Glutamatergic neuron (in vitro differentiated cells): ENCODE data around the gene GUCY1A1. TPM values are rescaled to one million over a fixed set of nuclear protein-coding genes. Genes with fewer than 3 reads are reported as not detected.

ENCODE experiments used
- DNase-seq: peaks from one replicate; pipeline ENCODE4 v3.0.0; 2022
- H3K27ac Mint-ChIP-seq: one replicate; pipeline ENCODE4 v1.8.0; 2020; ENCODE audit warnings: mild to moderate bottlenecking, mixed read lengths, inconsistent platforms; ENCODE audit not compliant: unreplicated experiment
- H3K27me3 Mint-ChIP-seq: one replicate; pipeline ENCODE4 v1.8.0; 2020; ENCODE audit warnings: mild to moderate bottlenecking, moderate library complexity, mixed read lengths, inconsistent platforms; ENCODE audit not compliant: unreplicated experiment
- H3K36me3 Mint-ChIP-seq: one replicate; pipeline ENCODE4 v1.8.0; 2020; ENCODE audit warnings: mild to moderate bottlenecking, mixed read lengths, inconsistent platforms; ENCODE audit not compliant: unreplicated experiment
- H3K4me1 Mint-ChIP-seq: one replicate; pipeline ENCODE4 v1.8.0; 2020; ENCODE audit warnings: mild to moderate bottlenecking, low read depth, mixed read lengths, inconsistent platforms; ENCODE audit not compliant: unreplicated experiment
- H3K4me3 Mint-ChIP-seq: one replicate; pipeline ENCODE4 v1.8.0; 2020; ENCODE audit warnings: mild to moderate bottlenecking, mixed read lengths, inconsistent platforms; ENCODE audit not compliant: unreplicated experiment
- H3K9me3 Mint-ChIP-seq: one replicate; pipeline ENCODE4 v1.8.0; 2020; ENCODE audit warnings: mild to moderate bottlenecking, moderate library complexity, mixed read lengths, inconsistent platforms; ENCODE audit not compliant: unreplicated experiment
- CTCF ChIP-seq: fragments of 200-600 bp; sonication (generic); IDR thresholded peaks from one replicate; pipeline ENCODE4 v1.5.0; 2021; ENCODE audit not compliant: partially characterized antibody, unreplicated experiment
- total RNA-seq: library from RNA; stranded (reverse); fragmentation: NEBNext Ultra II Directional; extraction: Animal tissue kit (Norgen Biotek cat#: 25700); gene quantifications from one replicate; pipeline ENCODE4 v1.2.1, GENCODE V29; 2021; ENCODE audit not compliant: unreplicated experiment

GUCY1A1 gene
- total RNA-seq, 1 donor from 2014 or later, result not detected

- H3K9me3 Mint-ChIP-seq, result peaks cover 4% of the 10 kb centered on the region
- H3K27me3 Mint-ChIP-seq, result peaks cover 15% of the 10 kb centered on the region
- TF ChIP-seq CTCF, result no peak
- no peaks in the 10 kb centered on the region for H3K36me3 Mint-ChIP-seq
- peaks cover 2% of the 10 kb centered on the region for H3K4me1 Mint-ChIP-seq
- no peak for DNase-seq
- no peak overlapping the region for H3K27ac Mint-ChIP-seq
- H3K4me3 Mint-ChIP-seq, result no peak overlapping the region
Observed at GRCh38 chr4:155668707-155669220, 2.1 kb downstream of the GUCY1A1 start.

GRCh38 chr4:155672342-155672741 lies 5.7 kb downstream of the GUCY1A1 start:
- TF ChIP-seq CTCF, result no peak
- H3K4me3 Mint-ChIP-seq, result no peak overlapping the region
- H3K27me3 Mint-ChIP-seq, result peaks cover 3% of the 10 kb centered on the region
- peaks cover 4% of the 10 kb centered on the region for H3K9me3 Mint-ChIP-seq
- no peak for DNase-seq
- H3K27ac Mint-ChIP-seq, result no peak overlapping the region
- H3K36me3 Mint-ChIP-seq, result no peaks in the 10 kb centered on the region
- no peaks in the 10 kb centered on the region for H3K4me1 Mint-ChIP-seq

GRCh38 chr4:155673453-155673979 lies 6.9 kb downstream of the GUCY1A1 start:
- Mint-ChIP-seq H3K27ac (no peak overlapping the region), H3K4me1 (no peaks in the 10 kb centered on the region)
- DNase-seq, result no peak

GRCh38 chr4:155674669-155675071 lies 8.0 kb downstream of the GUCY1A1 start:
- H3K27me3 Mint-ChIP-seq, result no peaks in the 10 kb centered on the region
- DNase-seq, result no peak
- no peak overlapping the region for H3K4me3 Mint-ChIP-seq
- H3K27ac Mint-ChIP-seq, result no peak overlapping the region
- no peak for TF ChIP-seq CTCF
- no peaks in the 10 kb centered on the region for H3K4me1 Mint-ChIP-seq
- H3K36me3 Mint-ChIP-seq, result no peaks in the 10 kb centered on the region
- H3K9me3 Mint-ChIP-seq, result no peaks in the 10 kb centered on the region

More at GRCh38 chr4:155673453-155673979, 6.9 kb downstream of the GUCY1A1 start:
- Mint-ChIP-seq H3K9me3 (no peaks in the 10 kb centered on the region), H3K36me3 (no peaks in the 10 kb centered on the region), H3K4me3 (no peak overlapping the region), H3K27me3 (no peaks in the 10 kb centered on the region)
- TF ChIP-seq CTCF, result no peak

- DNase-seq, result no peak
- no peaks in the 10 kb centered on the region for H3K36me3 Mint-ChIP-seq
- H3K4me3 Mint-ChIP-seq, result no peak overlapping the region
- no peak for TF ChIP-seq CTCF
- no peaks in the 10 kb centered on the region for H3K4me1 Mint-ChIP-seq
- H3K27me3 Mint-ChIP-seq, result no peaks in the 10 kb centered on the region
- H3K27ac Mint-ChIP-seq, result no peak overlapping the region
- no peaks in the 10 kb centered on the region for H3K9me3 Mint-ChIP-seq
Observed at GRCh38 chr4:155675709-155676429, 9.2 kb downstream of the GUCY1A1 start.
